ENCODE data around the gene HUNK. TPM values are rescaled to one million over a fixed set of nuclear protein-coding genes. Genes with fewer than 3 reads are reported as not detected.
A peak's percentile ranks its signal among the peaks of the same experiment; 100 is the strongest.

Gene HUNK
- total RNA-seq, 1 donor from 2014 or later, result 1.8 TPM

DNA sequence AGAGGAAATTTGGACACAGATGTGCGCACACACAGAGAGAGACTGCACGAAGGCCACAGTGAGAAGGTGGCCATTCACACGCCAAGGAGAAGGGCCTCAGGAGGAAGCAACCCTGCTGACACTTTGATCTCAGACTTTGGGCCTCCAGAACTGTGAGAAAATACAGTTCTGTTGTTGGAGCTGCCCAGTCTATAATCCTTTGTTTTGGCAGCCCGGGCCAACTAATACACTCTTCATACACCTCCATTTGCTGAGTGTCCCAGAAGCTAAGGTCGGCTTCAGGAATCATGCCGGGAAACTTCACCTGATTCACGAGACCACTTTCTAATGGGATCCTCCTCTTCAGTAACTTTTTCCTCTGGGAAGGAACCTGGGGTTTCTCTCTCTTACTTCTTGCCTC, 23.2 kb downstream of the HUNK start:
- no peak for DNase-seq (ENCODE audit: low read depth)

DNA sequence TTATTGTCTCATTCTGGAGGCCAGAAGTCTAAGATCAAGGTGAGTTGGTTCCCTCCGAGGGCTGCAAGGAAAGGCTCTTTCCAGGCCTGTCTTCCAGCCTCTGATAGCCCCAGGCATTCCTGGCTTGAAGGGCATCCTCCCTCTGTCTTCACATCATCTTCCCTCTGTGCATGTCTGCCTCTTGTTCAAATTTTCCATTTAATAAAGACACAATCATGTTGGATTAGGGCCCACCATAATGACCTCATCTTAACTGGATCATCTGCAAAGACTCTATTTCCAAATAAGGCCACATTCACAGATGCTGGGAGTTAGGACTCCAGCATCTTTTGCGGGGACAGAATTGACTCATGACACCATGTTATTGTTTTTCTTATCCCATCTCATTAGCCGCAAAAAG, 24.5 kb downstream of the HUNK start:
- DNase-seq (ENCODE audit: low read depth), result no peak

DNA sequence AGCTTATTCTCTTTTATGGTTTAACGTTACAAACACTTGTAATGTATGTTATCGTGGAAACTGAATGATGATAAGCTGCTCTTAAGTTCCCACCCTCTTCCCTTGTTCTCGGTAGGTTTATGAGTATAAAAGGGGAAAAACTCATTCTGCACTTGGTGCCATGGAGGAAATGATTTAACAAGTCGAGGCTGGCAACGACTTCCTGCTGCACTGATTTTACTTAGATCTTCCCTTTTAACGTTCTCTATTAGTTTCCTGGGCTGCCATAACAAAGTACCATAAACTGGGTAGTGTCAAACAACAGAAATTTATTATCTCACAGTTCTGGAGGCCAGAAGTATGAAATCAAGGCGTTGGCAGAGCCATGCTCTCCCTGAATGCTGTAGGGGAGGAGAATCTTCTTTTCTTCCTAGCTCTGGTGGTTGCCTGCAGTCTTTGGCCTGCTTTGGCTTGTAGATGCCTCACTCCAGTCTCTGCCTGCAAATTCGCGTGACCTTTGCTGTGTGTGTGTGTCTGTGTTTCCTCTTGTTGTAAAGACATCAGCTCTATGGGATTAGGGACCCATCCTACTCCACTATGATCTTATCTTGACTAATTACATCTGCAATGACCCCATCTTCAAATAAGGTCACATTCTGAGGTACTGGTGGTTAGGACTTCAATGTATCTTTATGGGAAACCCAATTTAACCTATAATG, 26.3 kb downstream of the HUNK start:
- DNase-seq (ENCODE audit: low read depth), result no peak

DNA sequence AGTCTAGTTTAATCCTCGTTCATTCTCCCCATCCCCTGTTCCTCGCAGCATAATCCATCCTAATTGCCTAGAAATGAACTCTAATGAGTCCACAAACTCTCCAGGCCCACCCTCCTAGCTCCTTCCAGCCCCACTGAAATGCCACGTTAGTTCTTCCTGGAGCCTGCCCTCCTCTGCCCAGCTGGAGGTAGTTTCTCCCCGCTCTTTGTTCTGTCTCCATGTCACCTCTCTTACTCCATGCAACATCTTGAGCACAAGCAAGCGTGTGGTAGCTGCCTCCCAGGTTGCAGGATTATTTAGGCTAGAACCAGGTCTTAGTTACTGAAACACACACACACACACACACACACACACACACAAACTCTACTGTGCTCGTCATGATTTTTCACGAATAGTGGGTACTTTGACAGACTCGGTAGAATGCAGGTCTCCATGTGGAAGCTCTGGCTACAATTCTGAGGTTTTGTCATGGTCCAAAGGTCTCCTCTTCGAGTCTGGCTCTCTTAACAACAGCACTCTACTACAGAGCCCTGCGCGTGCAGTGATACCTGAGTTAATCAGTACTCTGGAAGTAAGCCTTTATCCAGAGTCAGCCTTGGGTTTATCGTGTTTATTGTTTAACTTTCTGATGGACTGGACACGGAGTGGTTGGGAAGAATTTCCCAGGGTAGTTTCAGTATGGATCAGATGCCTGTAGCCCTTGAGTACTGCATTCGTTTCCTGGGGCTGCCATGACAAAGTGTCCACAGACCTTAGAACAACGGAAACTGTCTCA, 27.5 kb downstream of the HUNK start:
- DNase-seq (ENCODE audit: low read depth), result peak; percentile 98

DNA sequence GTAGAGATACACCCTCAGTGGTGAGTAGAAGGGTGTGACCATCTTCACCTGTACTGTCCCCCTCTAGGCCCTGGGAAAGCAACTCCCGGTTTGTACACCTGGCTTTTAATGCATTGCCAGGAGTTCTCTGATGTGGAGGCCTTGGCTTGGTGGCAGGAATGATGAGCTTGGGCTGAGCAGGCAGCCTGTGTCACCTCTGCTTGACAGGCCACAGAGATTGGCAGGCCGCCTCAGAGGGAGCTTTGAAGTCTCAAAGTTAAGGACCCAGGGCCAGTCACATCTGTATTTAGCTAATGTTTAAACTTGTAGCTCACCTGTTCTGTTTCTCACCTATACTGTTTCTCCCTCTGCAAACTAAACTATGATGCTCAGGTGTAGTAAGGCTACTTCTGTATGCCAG, 28.5 kb downstream of the HUNK start:
- DNase-seq (ENCODE audit: low read depth), result no peak

DNA sequence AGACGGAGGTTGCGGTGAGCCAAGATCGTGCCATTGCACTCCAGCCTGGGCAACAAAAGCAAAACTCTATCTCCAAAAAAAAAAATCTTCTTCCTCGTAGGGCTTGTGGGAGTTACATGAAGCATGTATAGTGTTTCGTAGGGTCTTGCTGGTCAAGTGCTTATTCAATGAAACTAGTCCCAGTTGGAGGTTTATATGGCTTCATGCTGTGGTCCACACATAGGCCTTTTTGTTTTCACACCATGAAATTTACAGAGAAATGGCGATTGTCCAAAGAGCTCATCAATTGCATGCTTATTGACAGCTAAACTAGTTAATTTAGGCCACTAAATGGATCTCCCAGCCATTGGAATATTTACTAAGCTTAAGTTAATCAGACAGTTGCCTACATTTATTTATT, 29.6 kb downstream of the HUNK start:
- no peak for DNase-seq (ENCODE audit: low read depth)

DNA sequence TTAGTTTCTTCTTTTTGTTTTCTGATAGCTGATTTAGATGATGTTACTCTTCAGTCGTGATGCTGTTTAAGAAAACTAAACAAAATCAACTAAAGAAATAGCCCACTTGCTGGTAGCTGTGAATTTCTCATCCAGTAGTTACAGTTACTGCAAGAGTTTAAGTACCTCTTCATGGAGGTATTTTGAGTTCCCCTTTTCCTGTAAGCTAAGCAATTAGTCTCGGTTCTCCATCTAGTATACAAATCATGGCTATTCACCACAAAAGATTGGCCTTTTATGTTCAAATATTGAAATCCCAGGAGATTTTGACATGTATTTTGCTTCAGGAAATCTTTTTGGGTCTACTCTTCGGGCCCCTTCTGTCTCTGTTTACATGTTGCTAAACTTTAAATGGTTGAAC, 31.1 kb downstream of the HUNK start:
- DNase-seq (ENCODE audit: low read depth), result no peak

DNA sequence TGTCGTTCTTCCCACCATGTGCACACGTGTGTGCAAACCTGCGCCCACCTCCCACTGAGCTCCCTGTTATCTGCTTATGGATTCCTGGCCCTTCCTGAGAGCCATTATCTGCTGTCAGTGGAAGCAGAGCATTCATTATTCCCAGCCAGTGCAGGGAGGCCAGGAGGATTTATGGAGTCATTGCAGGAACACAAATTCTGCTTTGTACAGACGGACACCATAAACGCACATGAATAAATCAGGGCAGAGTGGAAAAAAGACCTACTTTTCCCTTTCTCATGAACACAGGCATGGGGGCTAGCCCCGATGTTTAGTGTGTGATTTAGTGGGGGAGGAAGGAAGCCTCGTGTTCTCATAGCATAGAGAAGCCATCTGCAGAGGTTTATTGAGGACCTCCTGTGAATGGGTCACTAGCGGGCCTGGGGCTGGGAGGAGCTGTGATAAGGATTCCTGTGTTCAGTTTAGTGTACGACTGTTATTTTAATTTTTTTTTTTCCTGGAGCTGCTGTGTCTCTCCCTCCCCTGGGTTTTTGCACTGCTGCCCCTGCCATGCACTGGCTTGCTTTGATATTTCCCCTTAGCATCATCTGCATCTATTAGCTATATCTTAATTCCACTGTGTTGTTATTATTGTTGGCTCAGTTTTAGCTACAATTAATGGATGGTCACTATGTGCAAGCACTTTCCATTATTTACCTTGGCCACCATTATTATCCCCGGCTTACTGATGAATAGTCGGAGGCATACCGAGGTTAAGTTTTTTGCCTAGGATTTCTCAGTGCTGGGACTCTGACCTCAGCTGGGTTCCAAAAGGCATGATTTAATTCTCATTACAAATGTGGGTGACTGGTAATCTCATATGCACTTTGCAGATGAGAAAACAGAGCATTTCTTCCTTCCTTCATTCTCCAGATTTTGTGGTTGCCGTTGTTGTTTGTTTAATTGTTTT, 33.0 kb downstream of the HUNK start:
- DNase-seq (ENCODE audit: low read depth), result peak; percentile 85

DNA sequence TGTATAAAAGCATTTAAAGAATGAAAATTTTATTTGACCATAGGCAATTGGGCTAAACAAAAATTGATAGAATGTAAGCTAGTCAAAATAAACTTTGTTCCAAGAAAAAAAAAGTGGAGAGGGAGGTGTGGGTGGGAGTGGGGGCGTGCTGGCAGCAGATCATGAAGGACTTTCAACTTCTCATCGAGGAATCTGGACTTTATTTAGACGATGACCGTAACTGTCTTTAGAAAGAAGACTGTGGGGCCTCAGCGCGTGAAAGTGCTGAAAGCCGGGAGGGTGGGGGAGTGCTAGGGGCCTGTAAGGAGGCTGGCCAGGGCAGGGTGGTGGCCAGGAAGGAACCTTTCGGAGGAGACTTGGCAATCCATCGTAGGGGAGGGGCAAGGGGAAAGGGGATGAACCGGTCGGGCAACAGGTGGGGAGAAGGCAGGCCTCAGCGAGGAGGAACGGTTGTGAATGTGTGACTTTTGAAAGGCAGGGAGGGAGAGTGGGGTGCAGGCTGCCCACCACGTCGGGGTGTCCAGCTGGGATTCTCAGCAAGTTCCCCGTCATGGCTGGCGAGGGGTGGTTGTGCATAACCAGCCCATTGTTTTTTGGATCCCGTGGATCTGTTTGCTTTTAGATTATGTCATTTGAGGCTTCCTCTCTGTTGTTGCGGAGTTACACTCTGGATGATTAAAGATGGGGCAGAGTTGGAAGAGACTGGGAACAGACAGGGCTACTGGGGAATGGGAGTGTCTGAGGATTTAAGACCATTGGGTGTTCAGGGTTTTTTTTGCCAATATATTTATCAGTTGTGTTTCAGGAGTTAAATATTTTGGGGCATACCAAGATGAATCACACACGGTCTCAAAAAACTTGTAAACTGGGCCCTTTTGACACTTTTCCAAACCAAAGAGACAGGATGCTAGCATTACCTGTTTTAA, 35.5 kb downstream of the HUNK start:
- no peak for DNase-seq (ENCODE audit: low read depth)

DNA sequence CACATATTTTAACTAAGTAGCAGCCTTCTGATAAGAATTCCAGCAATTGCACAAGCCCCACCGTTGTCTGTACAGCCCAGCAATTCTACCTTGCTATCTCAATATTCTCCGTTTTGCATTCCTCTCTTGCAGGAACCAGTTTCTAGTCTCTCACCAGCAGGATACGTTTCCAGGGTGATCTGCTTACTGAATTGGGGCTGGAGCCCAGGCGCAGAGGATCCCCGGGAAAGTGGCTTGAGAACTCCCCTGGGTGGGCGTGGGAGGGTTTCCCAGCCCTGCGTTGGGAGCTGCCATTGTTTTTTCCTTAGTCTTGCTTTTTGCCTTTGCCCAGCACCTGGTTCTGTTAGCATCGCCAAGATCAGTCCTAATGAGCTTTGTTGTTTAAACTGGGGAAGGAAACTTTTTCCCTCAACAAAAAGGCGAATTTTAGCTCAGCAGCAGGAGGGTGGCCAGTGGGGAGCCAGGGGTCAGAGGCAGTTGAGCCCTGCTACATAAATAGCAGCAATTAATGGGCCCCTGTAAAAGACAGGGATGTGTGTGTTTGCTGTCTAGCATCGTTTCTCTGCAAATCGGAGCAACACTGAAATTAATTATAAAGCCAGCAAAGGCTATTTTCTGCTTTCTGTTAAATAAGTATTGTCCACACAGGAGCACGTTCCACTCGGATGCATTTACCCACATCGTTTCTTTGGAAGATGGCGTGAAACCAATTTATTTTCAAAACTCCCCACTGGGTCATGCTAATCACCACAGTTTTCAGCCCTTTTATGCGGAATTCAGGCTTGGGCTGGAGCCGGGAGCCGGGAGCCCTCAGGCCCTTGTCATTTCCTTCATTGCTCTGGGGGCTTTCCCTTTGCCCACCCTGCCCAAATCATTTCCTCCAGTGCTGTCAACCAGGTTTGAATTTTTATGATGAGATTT, 36.6 kb downstream of the HUNK start:
- DNase-seq (ENCODE audit: low read depth), result no peak

DNA sequence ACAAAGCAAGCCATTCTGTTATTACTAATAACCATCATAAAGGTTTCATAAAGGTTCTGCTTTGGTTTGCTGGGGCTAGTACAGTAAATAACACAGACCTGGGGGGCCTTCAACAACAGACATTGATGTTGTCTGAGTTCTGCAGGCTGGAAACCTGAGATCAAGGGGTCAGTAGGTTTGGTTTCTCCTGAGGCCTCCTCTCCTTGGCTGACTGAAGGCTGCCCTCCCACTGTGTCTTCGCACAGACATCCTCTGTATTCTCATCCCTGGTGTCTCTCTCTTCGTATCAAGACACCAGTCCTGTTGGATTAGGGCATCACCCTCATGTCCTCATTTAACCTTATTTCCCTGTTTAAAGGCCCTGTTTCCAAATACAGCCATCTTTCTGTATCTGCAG, 37.3 kb downstream of the HUNK start:
- DNase-seq (ENCODE audit: low read depth), result no peak

DNA sequence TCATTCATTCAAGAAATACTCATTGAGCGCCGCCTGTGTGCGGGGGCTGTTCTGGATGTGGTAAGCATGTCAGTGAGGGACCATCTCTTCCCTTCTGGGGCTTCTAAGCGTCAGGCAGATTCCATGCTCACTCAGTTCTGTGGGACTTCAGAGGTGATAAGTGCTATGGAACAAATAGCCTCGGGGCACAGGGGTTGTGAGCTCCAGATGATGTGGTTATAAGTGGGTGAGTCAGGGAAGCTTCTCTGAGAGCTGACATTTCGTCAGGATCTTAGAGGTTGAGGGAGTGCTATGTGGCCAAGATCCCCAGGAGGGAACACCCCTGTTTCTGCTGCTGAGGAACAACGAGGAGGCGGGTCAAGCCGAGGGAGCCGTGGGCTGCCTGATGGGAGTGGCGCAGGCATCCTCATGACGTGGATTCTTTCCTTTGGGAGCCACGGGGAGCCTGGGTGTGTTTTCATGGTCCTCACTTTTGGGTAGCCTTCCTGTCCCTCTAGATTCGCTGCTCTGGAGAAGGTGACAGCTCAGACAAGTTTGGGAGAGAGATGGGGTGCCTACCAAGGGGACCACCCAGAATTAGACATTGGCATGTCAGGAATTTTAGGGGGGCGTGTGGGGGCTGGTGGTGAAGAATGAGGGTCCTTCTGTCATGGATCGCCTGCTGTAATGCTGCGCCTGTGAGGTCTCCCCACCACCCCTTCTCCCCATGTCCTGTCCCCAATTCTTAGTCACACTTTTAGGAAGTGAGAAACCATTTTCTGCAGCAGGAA, 38.5 kb downstream of the HUNK start:
- DNase-seq (ENCODE audit: low read depth), result no peak

DNA sequence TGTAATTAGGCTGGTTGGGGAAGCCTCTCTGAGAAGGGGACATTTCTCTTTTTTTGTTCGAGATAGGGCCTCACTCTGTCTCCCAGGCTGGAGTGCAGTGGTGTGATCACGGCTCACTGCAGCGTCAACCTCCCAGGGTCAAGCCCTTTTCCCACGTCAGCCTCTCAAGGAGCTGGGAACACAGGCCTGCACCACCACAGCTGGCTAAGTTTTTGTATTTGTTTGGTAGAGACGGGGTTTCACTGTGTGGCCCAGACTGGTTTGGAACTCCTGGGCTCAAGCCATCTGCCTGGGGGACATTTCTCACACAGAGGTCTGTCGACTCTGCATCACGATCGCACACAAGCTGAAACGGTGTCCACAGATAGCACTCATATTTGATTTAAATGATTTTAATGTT, 39.7 kb downstream of the HUNK start:
- no peak for DNase-seq (ENCODE audit: low read depth)

DNA sequence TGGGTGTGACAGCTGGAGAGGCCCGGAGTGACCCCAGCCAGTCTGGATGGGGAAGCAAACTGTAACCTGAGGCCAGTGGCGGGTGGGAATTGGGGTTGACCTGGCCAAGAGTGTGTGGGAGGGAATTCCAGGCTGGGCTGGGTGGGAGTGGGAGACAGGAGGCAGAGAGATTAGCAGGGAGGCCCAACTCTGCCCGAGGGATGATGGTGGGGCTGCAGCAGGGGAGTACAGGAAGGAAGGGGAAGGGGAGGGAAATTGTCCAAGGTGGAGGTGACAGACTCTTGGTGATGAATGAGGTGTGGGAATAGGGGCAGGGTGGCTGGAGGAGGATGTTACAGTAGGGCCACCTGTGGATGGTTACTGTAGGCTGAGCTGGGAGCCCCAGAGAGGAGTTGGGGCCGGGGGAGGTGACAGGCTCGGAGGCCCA, 40.4 kb downstream of the HUNK start:
- DNase-seq (ENCODE audit: low read depth), result no peak

DNA sequence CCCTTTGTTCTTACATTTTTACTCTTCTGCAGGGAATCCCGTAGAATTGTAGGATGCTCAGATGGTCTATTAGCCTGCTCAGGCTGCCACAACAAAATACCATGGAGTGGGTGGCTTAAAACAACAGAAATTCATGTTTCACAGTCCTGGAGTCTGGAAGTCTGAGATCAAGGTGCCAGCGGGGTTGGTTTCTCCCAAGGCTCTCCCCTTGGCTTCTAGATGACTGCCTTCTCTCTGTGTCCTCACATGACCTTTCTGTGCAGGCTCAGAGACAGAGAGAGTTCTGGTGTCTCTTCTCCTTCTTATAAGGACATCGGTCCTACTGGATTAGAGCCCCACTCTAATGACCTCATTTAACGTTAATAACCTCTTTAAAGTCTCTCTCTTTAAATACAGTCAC, 41.7 kb downstream of the HUNK start:
- DNase-seq (ENCODE audit: low read depth), result no peak

DNA sequence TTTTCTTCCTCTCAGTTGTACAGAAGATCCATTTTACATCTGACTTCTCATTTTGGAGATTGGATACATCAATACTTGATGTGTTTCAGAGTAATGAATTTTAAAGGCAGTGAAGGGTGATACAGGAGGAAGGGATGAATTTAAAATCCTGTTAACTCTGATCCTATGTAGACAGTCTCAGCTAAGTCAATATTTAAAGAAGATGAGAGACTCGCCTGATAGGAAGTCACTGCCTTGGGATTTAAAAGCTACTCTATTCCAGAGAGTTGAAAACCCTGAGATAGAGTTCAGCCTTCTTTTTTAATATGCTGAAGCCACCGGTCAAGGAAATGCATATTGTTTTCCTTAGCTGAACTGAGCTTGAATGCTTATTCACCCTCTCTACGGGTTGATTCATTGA, 42.7 kb downstream of the HUNK start:
- DNase-seq (ENCODE audit: low read depth), result no peak

DNA sequence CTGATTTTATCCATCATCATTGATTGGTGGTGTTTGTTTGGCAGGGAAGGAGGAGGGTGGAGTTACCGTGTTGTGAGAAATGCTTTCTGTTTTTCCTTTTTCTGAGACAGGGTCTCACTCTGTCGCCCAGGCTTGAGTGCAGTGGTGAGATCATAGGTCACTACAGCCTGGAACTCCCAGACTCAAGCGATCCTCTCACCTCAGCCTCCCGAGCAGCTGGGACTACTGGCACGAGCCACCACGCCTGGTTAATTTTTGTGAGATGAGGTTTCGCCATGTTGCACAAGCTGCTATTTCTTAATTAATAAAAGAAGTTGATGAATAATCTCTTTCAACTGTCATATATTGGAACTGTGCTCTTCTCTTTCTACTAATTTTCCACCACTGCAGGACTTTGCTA, 44.3 kb downstream of the HUNK start:
- DNase-seq (ENCODE audit: low read depth), result peak; percentile 35

DNA sequence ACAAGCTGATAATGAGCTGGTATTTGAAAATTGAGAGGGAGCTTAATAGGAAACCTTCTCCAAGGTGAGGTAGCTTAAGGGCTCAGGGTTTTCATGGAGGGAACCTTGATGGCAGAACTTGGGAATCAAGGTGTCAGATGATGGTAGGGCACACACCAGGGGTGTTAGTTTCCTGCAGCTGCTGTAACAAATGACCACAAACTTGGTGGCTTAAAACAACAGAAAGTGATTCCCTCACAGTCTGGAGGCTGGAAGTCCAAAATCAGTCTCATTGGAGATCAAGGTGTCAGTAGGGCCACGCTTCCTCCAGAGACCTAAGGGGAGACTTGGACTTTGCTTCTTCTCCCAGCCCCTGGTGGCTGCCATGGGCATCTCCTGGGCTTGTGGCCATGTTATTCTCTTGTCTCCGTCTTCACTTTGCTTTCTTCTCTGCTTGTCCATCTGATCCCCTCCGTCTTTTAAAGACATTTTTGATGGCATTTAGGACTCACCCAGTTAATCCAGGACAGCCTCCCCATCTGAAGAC, 45.5 kb downstream of the HUNK start:
- no peak for DNase-seq (ENCODE audit: low read depth)

DNA sequence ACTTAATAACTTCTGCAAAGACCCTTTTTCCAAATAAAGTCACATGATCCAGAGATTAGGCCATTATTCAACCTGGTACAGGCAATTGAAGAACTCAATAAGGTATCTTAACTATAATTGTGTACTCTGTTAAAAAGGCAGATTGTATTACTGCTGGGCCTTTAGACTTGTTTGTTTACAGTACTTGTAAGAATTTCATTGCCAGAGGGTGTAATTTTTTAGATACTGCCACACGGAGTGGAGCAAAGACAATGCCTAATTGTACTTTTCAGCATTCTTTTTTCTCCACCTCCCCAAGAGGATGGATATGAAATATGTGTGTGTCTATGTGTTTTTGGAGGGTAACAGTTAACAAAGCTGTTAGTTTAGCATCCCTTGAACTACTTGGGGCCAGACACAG, 47.5 kb downstream of the HUNK start:
- no peak for DNase-seq (ENCODE audit: low read depth)

Measured in renal cortical epithelial cell (primary cell).